NT2/D1 (cell line): ENCODE results near the gene HLA-DMB.

Experiments
- SUZ12 ChIP-seq: IDR thresholded peaks from 2 replicates; pipeline ENCODE4 v1.6.1; 2011; ENCODE audit not compliant: insufficient read length, insufficient read depth; ENCODE audit errors: extremely low read depth
- ZNF274 ChIP-seq: IDR thresholded peaks from 2 replicates; pipeline ENCODE4 v1.6.1; 2011; ENCODE audit warnings: mild to moderate bottlenecking, low read depth, low read length

- no peak for TF ChIP-seq ZNF274
- TF ChIP-seq SUZ12 = no peak
These were observed 5.1 kb upstream of the HLA-DMB start for GRCh38 chr6:32945953-32946352.
